Fibroblast of villous mesenchyme (primary cell): ENCODE results near the gene ANKS6. TPM values are rescaled to one million over a fixed set of nuclear protein-coding genes. Genes with fewer than 3 reads are reported as not detected.

ENCODE experiments used
- DNase-seq: peaks from one replicate; pipeline ENCODE4 v3.0.0-alpha.2; 2010; ENCODE audit warnings: low read depth
- H3K4me3 ChIP-seq: 2 replicates; pipeline ENCODE4 v1.5.1; 2011; ENCODE audit warnings: low read depth, mild to moderate bottlenecking, low read length
- CTCF ChIP-seq: IDR thresholded peaks from 2 replicates; pipeline ENCODE4 v1.5.1; 2012; ENCODE audit warnings: low read depth, mild to moderate bottlenecking, low read length; ENCODE audit not compliant: insufficient read depth
- total RNA-seq: library from RNA; depleted of rRNA; stranded (reverse); fragments of >200 nt; gene quantifications from 2 replicates; pipeline ENCODE4 v1.2.3, GENCODE V29; 2012

The ANKS6 gene
- total RNA-seq, 1 donor, result 6.9 TPM

- TF ChIP-seq CTCF, result no peak
- no peak for DNase-seq
- no peak overlapping the region for H3K4me3 ChIP-seq
Observed at GRCh38 chr9:98786750-98787510, 9.4 kb downstream of the ANKS6 start.

- no peak for TF ChIP-seq CTCF
- no peak for DNase-seq
Observed at GRCh38 chr9:98784831-98785806, 11.2 kb downstream of the ANKS6 start.

GRCh38 chr9:98783518-98784226 is 12.7 kb downstream of the ANKS6 start:
- H3K4me3 ChIP-seq, result no peak overlapping the region
- no peak for DNase-seq
- no peak for TF ChIP-seq CTCF

More at GRCh38 chr9:98784831-98785806, 11.2 kb downstream of the ANKS6 start:
- no peak overlapping the region for H3K4me3 ChIP-seq

- no peak for TF ChIP-seq CTCF
- DNase-seq, result no peak
- H3K4me3 ChIP-seq, result no peak overlapping the region
Observed at GRCh38 chr9:98781588-98782383, 14.6 kb downstream of the ANKS6 start.

GRCh38 chr9:98780059-98780749 is 16.2 kb downstream of the ANKS6 start:
- no peak overlapping the region for H3K4me3 ChIP-seq
- no peak for TF ChIP-seq CTCF
- no peak for DNase-seq
